SW480 (cell line): Measurements from ENCODE around the gene BAG5.

Source experiments
- DNase-seq: peaks from one replicate; pipeline ENCODE4 v3.0.0-alpha.2; 2016; ENCODE audit warnings: low spot score

Gene BAG5

DNA sequence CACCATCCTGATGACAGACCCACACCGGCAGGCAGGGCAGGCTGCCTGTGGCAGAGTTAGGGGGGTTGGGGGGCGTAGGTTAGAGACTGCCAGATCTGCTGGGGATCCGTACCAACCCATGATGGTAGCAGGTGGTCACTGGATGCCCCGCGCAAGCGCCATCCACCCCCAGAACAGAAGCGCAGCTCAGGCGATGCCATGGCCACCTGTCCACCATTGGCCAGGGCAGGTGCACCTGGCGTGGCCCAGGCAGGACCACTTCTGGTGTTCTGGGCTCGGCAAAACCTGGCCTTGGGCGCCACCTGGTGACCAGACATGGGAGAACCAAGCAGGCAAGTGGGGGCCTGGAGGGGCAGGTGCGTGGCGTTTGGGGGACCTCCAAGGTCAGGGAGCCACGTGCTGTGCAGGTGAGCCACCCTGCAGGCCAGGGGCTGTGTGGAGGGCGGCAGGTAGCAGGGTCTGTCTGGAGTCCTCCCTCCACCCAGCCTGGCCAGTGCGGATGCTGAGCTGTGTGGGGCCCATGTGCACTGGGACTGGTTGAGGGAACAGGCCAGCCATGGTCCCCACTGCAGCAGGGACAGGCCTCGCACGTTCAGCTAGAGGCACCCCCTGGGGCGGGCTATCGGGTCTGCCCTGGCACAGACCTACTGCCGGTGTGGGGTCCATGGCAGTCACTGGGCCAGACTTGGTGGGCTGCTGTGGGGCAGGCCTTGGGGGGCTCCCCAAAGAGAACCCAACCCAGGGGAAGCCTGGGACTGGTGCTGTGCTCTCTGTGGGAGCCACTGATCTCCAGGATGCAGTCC is 15.6 kb downstream of the BAG5 start:
- peak; percentile 66 for DNase-seq

DNA sequence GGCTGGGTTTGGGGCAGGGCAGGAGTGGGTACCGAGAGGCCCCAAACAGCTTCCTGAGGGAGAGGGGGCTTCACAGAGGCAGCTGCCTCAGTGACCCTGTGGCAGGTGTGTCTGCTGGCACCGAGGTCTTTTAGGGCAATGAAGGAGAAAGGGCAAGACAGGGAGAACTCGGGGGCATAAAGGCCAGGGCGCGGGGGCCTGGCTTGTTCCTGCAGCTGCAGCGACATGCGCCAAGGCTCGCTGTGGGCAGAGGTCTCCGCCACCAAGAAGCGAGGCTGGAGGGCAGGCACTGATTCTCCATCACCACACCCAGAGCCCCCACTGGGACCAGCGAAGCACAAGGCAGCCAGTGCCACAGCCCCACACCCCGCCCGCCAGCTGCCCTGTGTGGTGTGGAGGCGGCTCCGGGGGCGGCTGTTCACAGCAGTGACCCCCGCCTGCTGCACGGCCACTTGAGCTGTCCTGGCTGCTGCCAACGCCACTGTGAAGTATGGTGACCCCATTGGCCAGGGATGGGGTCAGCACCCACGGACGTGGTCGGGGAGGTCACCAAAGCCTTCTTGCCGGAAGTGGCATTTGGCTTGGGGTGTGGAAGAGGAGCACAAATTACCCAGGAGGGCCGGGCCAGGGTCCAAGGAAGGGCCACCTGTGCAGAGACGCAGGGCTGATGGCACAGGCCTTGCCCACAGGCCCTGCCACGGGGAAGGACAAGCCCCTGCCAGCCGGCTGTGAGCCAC is 16.4 kb downstream of the BAG5 start:
- no peak for DNase-seq

GRCh38 chr14:103545219-103545914 is 17.1 kb downstream of the BAG5 start:
- DNase-seq: no peak

DNA sequence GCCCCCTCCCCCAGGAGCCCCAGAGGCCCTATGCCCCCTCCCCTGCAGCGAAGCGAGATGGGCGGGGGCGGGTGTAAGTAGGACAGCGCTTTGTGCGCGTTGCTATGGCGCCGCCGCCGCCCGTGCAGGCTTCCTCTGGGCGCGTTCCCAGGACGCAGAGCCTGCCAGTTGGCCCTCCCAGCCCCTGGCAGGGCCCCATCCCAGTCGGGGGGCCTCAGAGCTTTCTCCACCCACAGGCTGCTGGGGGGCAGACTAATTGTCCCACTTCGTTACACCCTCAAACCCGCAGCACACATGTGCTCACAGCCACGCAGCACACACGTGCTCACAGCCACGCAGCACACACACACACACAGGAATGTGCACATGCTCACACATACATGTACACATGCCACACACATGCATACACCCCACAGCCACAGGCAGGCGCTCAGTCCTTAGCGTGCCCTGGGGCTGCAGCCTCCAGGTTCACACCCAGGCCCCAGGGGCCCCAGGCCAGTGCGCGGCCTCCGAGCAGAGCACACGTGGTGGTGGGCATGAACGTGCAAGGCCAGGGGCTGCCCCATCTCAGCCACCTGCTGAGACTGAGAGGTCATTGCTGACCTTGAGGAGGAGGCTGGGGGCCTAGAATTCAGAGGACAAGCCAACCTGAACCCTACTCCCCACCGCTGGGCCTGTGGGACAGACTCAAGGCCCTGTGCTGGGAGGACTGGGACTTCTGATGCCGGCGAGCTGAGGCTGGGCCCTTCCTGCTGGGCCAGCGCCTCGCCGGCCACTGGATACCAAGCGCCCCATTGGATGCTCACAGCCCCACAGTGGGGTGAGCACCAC is 17.9 kb downstream of the BAG5 start:
- DNase-seq: no peak

- no peak for DNase-seq
Observed at GRCh38 chr14:103543721-103544387, 18.6 kb downstream of the BAG5 start.

DNA sequence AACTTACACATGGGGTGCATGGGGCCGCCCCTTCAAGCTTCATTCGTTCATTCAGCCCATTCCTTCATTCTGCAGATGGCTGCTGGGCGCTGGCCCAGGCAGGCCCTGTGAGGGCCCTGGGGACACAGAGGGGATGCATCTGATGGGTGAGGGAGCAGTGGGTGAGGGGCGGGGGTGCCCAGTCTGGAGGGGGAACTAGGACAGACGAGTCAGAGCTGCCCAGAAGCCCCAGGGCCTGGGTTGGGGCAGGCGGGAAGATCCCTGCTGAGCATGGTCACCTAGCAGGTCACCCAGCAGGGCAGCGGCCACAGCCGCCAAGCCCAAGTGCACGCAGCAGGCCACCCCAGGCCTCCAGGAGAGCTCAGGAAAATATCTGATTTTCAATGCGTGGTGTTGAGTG is 19.3 kb downstream of the BAG5 start:
- DNase-seq: no peak

DNA sequence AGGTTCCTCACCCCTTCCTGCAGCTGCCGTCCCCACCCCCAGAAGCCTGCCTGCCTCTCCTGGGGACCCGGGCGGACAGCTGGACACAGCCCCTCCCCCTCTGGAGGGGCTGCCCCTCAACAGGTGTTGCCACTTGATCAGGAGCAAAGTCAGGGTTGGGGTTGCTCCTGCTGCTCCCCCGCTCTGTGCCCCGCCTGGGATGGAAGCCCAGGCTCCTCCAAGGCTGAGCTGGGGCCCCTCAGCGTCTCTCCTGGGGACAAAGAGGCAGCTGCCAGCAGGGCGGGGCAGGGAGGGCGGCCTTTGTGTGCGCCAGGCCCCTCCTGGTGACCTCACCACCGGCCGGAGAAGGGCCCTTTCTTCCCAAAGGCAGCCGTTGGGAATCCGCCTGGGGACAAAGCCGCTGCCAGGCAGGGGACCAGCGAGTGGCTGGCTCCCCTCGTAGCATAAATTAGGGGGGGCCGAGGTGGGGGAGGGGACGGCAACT is 19.8 kb downstream of the BAG5 start:
- DNase-seq: no peak

- DNase-seq: no peak
Observed at GRCh38 chr14:103541709-103542604, 20.5 kb downstream of the BAG5 start.

- DNase-seq: no peak
Observed at GRCh38 chr14:103540821-103541708, 21.4 kb downstream of the BAG5 start.

DNA sequence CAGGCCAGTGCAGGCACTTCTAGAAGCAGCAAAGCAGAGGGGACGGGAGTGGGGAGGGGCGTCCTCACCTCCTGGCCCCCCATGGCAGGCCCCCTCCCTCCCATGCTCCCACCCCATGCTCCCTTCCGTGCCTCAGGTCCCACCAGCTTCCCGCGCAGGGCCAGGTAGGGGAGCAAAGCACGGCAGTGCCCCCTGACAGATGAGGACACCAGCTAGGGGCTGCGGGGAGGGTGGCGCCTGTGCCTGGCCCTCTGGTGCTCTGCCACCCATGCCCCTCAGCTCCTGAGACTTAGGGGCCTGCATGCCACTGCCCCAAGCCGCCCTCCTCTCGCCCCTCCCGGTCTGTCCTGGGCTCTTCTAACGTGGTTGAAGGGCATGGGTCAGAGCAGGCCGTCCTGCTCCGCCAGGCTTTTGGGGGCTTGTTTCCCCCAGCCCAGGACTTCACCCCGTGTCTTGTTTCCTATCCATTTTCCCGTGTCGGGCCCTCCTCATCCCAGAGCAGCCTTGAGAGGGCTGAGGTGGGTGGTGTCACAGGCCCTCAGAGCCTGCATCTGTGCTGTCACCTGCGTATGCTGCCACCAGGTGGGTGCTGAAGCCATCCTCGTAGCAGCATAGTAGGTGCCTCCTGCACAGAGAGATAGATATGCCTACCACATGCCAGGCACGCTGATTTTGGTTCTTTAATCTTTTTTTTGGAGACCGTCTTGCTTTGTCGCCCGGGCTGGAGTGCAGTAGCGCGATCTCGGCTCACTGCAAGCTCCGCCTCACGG is 23.2 kb downstream of the BAG5 start:
- no peak for DNase-seq

DNA sequence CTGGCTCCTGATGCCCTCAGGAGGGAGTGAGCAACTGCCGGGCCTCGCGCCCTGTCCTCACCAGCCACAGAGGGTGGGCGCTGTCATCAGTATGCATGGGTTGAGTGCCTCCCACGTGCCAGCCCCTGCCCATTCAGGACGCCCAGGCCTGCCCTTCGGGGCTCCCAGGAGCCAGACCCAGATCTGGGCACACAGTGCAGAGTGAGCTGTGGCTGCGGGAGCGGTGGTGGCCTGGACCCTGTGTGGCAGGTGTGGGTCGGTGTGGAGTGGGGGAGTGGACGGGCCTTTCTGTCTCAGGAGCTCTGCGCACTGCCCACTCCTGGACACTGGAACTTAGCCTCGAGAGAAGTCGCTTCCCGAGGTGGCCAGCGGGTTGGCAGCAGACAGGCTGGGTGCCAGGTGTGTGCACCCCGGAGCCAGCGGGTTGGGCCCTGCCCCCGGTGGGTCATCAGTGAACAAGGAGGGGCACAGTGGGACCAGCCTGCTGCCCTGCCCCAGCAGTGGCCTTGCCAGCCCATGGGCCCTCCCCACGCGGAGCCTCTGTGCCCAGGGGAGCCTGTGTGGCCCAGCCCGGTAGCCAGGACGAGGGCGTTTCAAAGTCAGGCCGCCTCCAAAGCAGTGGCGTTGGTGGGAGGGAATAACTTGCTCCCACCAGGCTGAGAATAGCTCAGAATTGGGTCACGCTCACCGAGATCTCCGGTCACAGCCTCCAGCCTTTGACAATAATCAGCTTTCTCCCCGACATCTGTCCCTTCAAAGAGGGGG is 24.0 kb downstream of the BAG5 start:
- DNase-seq: no peak

- DNase-seq: no peak
Observed at GRCh38 chr14:103537175-103537990, 25.1 kb downstream of the BAG5 start.

DNA sequence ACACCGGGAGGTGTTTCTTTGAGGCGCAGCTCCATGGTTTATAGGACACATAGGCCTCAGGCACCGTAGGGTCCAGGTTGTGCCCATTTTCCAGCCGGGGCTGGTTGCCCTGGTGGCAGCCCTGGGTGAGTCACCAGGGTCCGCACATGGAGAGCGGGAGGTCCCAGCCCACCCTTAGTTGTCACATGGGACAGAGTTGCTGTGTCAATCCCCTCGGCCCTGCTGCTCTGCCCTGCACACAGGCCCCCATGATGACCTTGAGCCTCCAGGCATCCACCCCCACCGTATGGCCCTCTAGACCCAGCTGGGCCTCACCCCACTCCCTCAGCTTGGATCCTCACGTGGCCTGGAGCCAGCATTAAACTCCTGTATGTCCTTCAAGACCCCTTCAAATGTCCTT is 25.8 kb downstream of the BAG5 start:
- DNase-seq: no peak

GRCh38 chr14:103535891-103536565 is 26.4 kb downstream of the BAG5 start:
- no peak for DNase-seq

DNA sequence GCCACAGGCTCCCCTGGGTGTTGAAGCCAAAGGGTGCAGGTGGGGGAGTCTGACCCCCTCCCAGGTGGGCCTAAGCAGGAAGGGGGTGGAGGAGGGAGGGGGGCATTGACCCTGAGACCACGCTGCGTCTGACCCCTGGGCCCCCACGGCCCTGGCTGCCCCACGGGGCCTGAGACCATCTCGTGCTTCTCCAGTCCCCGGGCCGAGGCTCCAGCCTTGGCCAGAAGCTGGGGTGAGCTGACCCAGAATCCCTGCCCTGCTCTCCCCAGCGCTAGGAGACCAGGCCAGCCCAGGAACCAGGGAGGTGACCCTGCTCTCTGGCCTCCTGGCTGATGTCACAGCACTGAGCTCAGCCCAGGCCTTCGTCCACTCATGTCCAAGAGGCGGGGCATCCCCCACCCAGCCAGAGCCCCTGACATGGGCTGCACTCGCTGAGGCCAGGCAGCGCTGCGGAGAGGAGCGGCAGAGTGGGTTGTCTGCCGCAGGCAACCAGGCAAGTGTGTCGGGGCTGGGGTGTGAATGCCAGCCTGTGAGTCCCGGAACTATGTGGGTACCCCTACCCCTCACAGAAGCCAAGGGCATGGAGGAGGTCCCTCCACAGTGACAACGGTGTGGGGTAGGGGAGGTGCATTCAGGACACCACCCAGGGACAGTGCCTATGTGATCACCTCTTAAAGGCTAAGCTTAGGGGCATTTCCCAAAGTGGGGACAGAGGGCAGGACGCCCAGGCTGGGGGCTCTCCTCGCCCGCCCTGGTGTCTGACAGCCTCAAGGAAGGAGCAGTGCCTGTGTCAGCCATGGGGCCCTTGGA is 27.2 kb downstream of the BAG5 start:
- no peak for DNase-seq
